Cardiac fibroblast (primary cell): ENCODE data around the gene RIPK4.

ENCODE experiments used
- DNase-seq, 2 donors: peaks; one replicate each; pipeline versions ENCODE4 v3.0.0 to v3.0.0-alpha.2; 2010; ENCODE audit warnings: low read depth in 2 of 2
- H3K4me3 ChIP-seq, 2 donors: replicated peaks in 1 of 2; 1 replicate in 1 of 2; 2 replicates in 1 of 2; pipeline ENCODE4 v1.5.1; 2011; ENCODE audit warnings: low read depth in 2 of 2, low read length in 2 of 2, mild to moderate bottlenecking in 2 of 2, moderate library complexity in 1 of 2
- TF ChIP-seq, protein P1 (sequence below): IDR thresholded peaks from one replicate; pipeline ENCODE4 v1.5.1; 2011; ENCODE audit warnings: low read depth, mild to moderate bottlenecking, low read length, inconsistent platforms

The RIPK4 gene

DNA sequence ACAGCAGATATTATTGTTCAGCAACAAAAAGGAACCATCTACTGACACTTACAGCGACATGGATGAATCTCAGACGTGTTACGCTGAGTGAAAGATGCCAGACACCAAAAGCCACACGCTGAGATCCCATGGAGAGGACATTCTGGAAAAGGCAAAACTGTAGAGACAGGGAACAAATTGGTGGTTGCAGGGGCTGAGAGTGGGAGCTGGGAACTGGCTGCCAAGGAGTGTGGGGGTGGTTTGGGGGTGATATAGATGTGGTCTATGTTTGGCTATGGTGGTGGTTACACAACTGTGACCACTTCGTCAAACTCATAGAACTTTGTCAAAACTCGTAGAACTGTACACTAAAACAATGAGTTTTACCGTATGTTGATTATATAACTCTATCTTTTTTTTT lies 57.7 kb downstream of the RIPK4 start:
- DNase-seq: no peak
- no peak overlapping the region for H3K4me3 ChIP-seq
- TF ChIP-seq, protein P1, sequence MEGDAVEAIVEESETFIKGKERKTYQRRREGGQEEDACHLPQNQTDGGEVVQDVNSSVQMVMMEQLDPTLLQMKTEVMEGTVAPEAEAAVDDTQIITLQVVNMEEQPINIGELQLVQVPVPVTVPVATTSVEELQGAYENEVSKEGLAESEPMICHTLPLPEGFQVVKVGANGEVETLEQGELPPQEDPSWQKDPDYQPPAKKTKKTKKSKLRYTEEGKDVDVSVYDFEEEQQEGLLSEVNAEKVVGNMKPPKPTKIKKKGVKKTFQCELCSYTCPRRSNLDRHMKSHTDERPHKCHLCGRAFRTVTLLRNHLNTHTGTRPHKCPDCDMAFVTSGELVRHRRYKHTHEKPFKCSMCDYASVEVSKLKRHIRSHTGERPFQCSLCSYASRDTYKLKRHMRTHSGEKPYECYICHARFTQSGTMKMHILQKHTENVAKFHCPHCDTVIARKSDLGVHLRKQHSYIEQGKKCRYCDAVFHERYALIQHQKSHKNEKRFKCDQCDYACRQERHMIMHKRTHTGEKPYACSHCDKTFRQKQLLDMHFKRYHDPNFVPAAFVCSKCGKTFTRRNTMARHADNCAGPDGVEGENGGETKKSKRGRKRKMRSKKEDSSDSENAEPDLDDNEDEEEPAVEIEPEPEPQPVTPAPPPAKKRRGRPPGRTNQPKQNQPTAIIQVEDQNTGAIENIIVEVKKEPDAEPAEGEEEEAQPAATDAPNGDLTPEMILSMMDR: no peak

DNA sequence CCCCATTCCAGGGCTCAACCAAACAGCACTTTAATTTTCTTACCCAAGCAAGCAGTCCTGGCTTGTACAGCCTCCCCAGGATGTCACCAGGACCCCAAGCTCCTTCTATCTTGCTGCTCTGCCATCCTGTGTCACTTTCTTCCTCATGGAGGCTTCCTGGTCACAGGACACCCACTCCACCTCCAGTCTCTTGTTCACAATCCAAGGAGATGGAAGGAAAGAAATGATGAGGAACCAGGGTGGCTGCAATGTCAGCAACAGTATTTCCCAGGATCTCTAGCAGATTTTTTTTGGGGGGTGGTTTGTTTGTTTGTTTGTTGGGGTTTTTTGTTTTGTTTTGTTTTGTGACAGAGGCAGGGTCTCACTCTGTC lies 58.9 kb downstream of the RIPK4 start:
- TF ChIP-seq, protein P1: no peak
- no peak for DNase-seq
- no peak overlapping the region for H3K4me3 ChIP-seq

DNA sequence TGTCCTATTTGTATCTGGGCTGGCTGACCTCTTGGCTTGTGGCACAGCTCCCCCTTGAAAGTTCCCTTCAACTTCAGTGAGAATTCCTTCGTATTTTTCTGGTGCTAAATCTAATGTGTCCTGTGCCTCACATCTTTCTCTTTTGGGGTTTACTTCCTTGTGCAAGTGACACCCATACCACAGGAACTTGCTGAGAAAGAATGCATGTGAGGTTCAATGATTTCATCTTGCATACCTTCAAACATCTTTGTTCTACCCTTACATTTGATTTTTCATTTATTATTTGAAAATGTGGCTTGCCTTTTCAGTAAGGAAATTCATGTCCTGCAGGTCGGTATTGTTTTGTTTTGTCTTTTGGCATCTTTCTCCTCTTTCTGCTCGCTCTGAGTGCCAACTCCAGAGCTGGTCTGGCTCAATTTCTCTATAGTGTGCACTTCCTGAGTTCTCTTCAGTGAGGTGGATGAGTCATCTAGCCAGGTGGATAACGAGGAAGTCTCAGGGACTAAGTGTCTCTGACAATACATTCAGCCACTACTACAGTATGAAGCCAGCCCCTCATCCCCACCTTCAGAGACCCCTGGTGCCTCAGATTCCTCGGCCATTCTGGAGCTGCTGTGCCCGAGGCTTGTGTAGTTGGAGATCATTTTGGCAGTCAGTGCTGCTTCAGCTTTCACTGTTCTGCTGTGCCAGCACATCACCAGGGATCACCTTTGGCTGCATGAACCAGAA lies 59.5 kb downstream of the RIPK4 start:
- no peak overlapping the region for H3K4me3 ChIP-seq
- no peak for DNase-seq
- TF ChIP-seq, protein P1: no peak

DNA sequence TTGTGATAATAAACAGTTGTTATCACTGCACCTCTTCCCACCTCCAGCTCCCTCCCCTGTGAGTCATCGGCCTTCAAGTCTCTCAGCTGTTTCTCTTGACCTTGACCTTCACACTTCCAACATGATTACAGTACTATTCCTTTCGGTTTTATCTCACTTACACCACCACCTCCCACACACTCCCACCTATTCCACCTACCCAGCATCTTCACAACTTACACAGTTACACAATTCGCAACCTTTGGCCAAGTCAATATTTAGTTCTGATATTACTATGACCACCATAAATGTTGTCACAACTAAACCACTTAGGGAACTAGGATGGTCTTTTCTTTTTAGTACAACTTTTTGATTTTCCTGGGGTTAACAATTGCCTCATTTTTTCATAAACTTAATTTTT lies 60.2 kb downstream of the RIPK4 start:
- DNase-seq: peak in 1 of 2 donors; percentile 31
- H3K4me3 ChIP-seq: no peak overlapping the region
- TF ChIP-seq, protein P1: no peak

DNA sequence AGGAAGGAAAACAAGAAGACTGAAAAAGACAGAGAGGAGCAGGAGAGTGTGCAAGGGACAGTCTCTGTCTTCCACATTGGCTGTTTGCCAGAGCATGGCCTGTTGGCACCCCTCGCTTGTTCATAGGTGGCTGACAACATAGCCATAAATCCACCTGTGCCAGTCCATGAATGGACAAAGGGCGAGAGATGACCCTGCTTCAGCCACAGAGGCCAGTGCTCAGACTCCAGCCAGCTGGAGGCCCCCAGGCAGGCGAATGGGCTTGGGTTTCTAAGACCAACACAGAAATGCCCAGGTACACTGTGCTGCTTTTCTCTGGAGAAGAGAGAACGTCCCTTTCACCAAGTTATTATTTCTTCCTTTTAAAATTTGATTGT lies 60.6 kb downstream of the RIPK4 start:
- H3K4me3 ChIP-seq: no peak overlapping the region
- TF ChIP-seq, protein P1: no peak
- no peak for DNase-seq

DNA sequence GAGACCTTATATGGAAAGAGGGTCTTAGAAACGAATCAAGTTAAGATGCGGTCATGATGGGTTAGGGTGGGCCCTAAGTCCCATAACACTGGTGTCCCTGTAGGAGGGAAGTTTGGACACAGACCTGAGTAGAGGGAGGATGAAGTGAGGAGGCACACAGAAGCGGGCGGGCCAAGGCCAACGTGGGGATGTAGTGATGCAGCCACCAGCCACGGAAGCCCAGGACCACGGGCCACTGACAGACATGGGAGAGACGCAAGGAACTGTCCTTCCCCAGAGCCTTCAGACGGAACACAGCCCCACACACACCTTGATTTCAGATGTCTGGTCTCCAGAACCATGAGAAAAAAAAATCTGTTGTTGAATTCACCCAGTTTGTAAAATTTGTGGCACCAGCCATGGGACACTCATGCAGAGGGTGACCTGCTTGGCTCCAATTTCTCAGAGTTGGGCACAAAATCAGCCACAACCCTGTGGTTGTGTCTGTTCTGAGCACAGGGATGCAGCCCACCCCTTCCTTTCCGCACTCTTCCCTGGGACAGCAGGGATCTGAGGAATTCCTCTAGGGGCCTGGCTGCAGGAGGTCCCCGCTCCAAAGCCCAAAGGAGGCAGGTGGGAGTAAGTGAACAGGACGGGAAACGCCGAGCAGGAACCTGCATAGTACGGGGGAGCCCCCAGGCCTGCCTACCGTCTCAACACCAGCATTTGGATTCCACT lies 61.1 kb downstream of the RIPK4 start:
- no peak overlapping the region for H3K4me3 ChIP-seq
- TF ChIP-seq, protein P1: no peak

More for the DNA sequence above, 61.1 kb downstream of the RIPK4 start:
- no peak for DNase-seq
